HT1080 (cell line): ENCODE measurements around the gene UPF1. TPM values are rescaled to one million over a fixed set of nuclear protein-coding genes. Genes with fewer than 3 reads are reported as not detected.
"Not testable (repeated sequence)": the region's sequence is repeated elsewhere in the genome, so short reads cannot be mapped to it uniquely, and the experiment has no call there.

Source experiments
- DNase-seq: peaks from one replicate; pipeline ENCODE4 v3.0.0-alpha.2; 2015; ENCODE audit warnings: low read depth
- total RNA-seq: library from RNA; depleted of rRNA; stranded (reverse); fragments of >200 nt; shearing (Covaris generic); gene quantifications from 2 replicates; pipeline ENCODE4 v1.2.3, GENCODE V29; 2014; rRNA removed

UPF1 gene
- total RNA-seq, 1 experiment from 2014 or later, result 57.5 TPM

GRCh38 chr19:18913466-18913865, 81.7 kb downstream of the UPF1 start:
- no peak for DNase-seq

- DNase-seq, result no peak
These were observed 83.9 kb downstream of the UPF1 start for GRCh38 chr19:18915639-18916038.

GRCh38 chr19:18917593-18917992, 85.8 kb downstream of the UPF1 start:
- DNase-seq, result not testable (repeated sequence)

Other genes starting within 250 kb of the UPF1 start
- gene REX1BD, start 243.2 kb upstream of the UPF1 start, total RNA-seq, result 70.9 and 99.1 TPM in 2 replicates
- gene CRLF1, start 225.2 kb upstream of the UPF1 start, total RNA-seq, result 1.1 and 1.3 TPM in 2 replicates
- 0.61 and 1.1 TPM in 2 replicates for gene TMEM59L, start 219.1 kb upstream of the UPF1 start, total RNA-seq
- 2.8 and 5.7 TPM in 2 replicates for gene KLHL26, start 194.9 kb upstream of the UPF1 start, total RNA-seq
- 2.8 and 3.0 TPM in 2 replicates for gene CRTC1, start 148.3 kb upstream of the UPF1 start, total RNA-seq
- not detected in 2 replicates for gene COMP, start 40.7 kb upstream of the UPF1 start, total RNA-seq
- gene CERS1, start 64.2 kb downstream of the UPF1 start, total RNA-seq, result 1.0 and 3.4 TPM in 2 replicates
- 352 and 410 TPM in 2 replicates for gene COPE, start 87.4 kb downstream of the UPF1 start, total RNA-seq
- gene DDX49, start 87.8 kb downstream of the UPF1 start, total RNA-seq, result 137 and 139 TPM in 2 replicates
- gene HOMER3, start 109.3 kb downstream of the UPF1 start, total RNA-seq, result 70.4 and 73.3 TPM in 2 replicates
- gene SUGP2, start 201.6 kb downstream of the UPF1 start, total RNA-seq, result 39.1 TPM in 2 replicates
- 126 and 130 TPM in 2 replicates for gene ARMC6, start 201.6 kb downstream of the UPF1 start, total RNA-seq
- gene SLC25A42, start 232.0 kb downstream of the UPF1 start, total RNA-seq, result 0.37 and 0.56 TPM in 2 replicates